CD4-positive, CD25-positive, alpha-beta regulatory T cell (primary cell): ENCODE measurements around the gene DSCAM. TPM values are rescaled to one million over a fixed set of nuclear protein-coding genes. Genes with fewer than 3 reads are reported as not detected.

Experiments used
- ATAC-seq, 2 donors: fragments of 150-1000 bp; cut with Tn5 transposase; one replicate each; pipeline ENCODE4 v1.10.0; 2021; ENCODE audit warnings: low read depth in 2 of 2, moderate number of reproducible peaks in 2 of 2, moderate library complexity in 1 of 2
- DNase-seq, 3 donors: peaks; one replicate each; pipeline versions ENCODE4 v3.0.0 to v3.0.0-alpha.2; 2012 to 2022; ENCODE audit warnings: mixed read lengths in 1 of 3
- H3K27ac ChIP-seq: one replicate; pipeline ENCODE4 v1.7.0; 2013; ENCODE audit warnings: mild to moderate bottlenecking, low read length; ENCODE audit not compliant: insufficient read depth, poor library complexity, severe bottlenecking
- H3K27me3 ChIP-seq: one replicate; pipeline ENCODE4 v1.7.0; 2013; ENCODE audit warnings: low read length; ENCODE audit not compliant: control insufficient read depth, insufficient read depth
- H3K36me3 ChIP-seq: one replicate; pipeline ENCODE4 v1.7.0; 2013; ENCODE audit warnings: mild to moderate bottlenecking, low read length, moderate library complexity; ENCODE audit not compliant: control insufficient read depth, insufficient read depth
- H3K4me1 ChIP-seq: 2 replicates; pipeline ENCODE4 v1.7.0; 2013; ENCODE audit warnings: mild to moderate bottlenecking, low read length; ENCODE audit not compliant: insufficient read depth, control insufficient read depth, poor library complexity, severe bottlenecking
- H3K4me3 ChIP-seq: one replicate; pipeline ENCODE4 v1.7.0; 2013; ENCODE audit warnings: low read depth, mild to moderate bottlenecking, low read length, moderate library complexity
- H3K9me3 ChIP-seq, 2 experiments: 1 replicate in 1 of 2; 2 replicates in 1 of 2; pipeline ENCODE4 v1.7.0; 2013; ENCODE audit warnings: low read length in 2 of 2, mild to moderate bottlenecking in 1 of 2, moderate library complexity in 1 of 2; ENCODE audit not compliant: control insufficient read depth in 2 of 2
- H3K27ac Mint-ChIP-seq, 3 donors: one replicate each; pipeline ENCODE4 v1.8.0; 2020 to 2022; ENCODE audit warnings: mild to moderate bottlenecking in 3 of 3, mixed read lengths in 3 of 3, moderate library complexity in 2 of 3
- H3K27me3 Mint-ChIP-seq: one replicate; pipeline ENCODE4 v1.8.0; 2022; ENCODE audit warnings: mild to moderate bottlenecking, mixed read lengths
- H3K36me3 Mint-ChIP-seq: one replicate; pipeline ENCODE4 v1.8.0; 2020; ENCODE audit warnings: mixed read lengths
- H3K4me1 Mint-ChIP-seq, 4 donors: one replicate each; pipeline ENCODE4 v1.8.0; 2020 to 2022; ENCODE audit warnings: mixed read lengths in 4 of 4, mild to moderate bottlenecking in 1 of 4
- H3K4me3 Mint-ChIP-seq, 4 donors: one replicate each; pipeline ENCODE4 v1.8.0; 2020 to 2022; ENCODE audit warnings: mild to moderate bottlenecking in 4 of 4, mixed read lengths in 4 of 4, moderate library complexity in 3 of 4
- H3K9me3 Mint-ChIP-seq, 7 donors: one replicate each; pipeline ENCODE4 v1.8.0; 2020 to 2022; ENCODE audit warnings: mixed read lengths in 7 of 7, mild to moderate bottlenecking in 3 of 7, moderate library complexity in 2 of 7
- polyA plus RNA-seq, 4 donors: library from polyadenylated mRNA; unstranded; fragments of 300-500 nt; fragmentation: Illumina TruSeq; gene quantifications; one replicate each; pipeline ENCODE4 v1.2.3, GENCODE V29; 2021
- total RNA-seq: library from RNA; stranded (reverse); gene quantifications from one replicate; pipeline ENCODE4 v1.2.3, GENCODE V29; 2022

The DSCAM gene
- total and polyA plus RNA-seq, 5 donors from 2014 or later: not detected

- Histone ChIP-seq H3K4me3 (no peak overlapping the region), H3K9me3 (no peaks in the 10 kb centered on the region), H3K27ac (no peak overlapping the region), H3K36me3 (no peaks in the 10 kb centered on the region), H3K27me3 (no peaks in the 10 kb centered on the region), H3K4me1 (no peaks in the 10 kb centered on the region)
- no peak for ATAC-seq
- H3K27me3 Mint-ChIP-seq: no peaks in the 10 kb centered on the region
- no peaks in the 10 kb centered on the region for H3K36me3 Mint-ChIP-seq
- H3K4me3 Mint-ChIP-seq: no peak overlapping the region
- DNase-seq: no peak
- no peak overlapping the region for H3K27ac Mint-ChIP-seq
- H3K9me3 Mint-ChIP-seq: peaks cover 0 to 15% (median 3%) of the 10 kb centered on the region in 7 donors
- no peaks in the 10 kb centered on the region for H3K4me1 Mint-ChIP-seq
These were observed 638.6 kb downstream of the DSCAM start for GRCh38 chr21:40208206-40208947.

- no peaks in the 10 kb centered on the region for H3K36me3 Mint-ChIP-seq
- H3K27ac ChIP-seq: no peak overlapping the region
These were observed 646.0 kb downstream of the DSCAM start for GRCh38 chr21:40200946-40201345.

GRCh38 chr21:40200126-40200525, 646.8 kb downstream of the DSCAM start:
- no peaks in the 10 kb centered on the region for H3K27me3 Mint-ChIP-seq
- H3K4me1 Mint-ChIP-seq: no peaks in the 10 kb centered on the region
- H3K9me3 Mint-ChIP-seq: peaks cover 0 to 14% (median 7%) of the 10 kb centered on the region in 7 donors
- no peak overlapping the region for H3K4me3 ChIP-seq
- H3K4me1 ChIP-seq: no peaks in the 10 kb centered on the region
- DNase-seq (no peak), ATAC-seq (no peak)
- H3K27ac ChIP-seq: no peak overlapping the region
- H3K4me3 Mint-ChIP-seq: no peak overlapping the region
- no peaks in the 10 kb centered on the region for H3K27me3 ChIP-seq
- no peak overlapping the region for H3K27ac Mint-ChIP-seq
- H3K36me3 Mint-ChIP-seq: no peaks in the 10 kb centered on the region
- no peaks in the 10 kb centered on the region for H3K36me3 ChIP-seq
- H3K9me3 ChIP-seq: peaks cover 2 to 8% of the 10 kb centered on the region in 2 experiments

More at GRCh38 chr21:40200946-40201345, 646.0 kb downstream of the DSCAM start:
- DNase-seq (no peak), ATAC-seq (no peak)
- no peaks in the 10 kb centered on the region for H3K36me3 ChIP-seq
- no peaks in the 10 kb centered on the region for H3K4me1 ChIP-seq
- no peaks in the 10 kb centered on the region for H3K4me1 Mint-ChIP-seq
- H3K27me3 ChIP-seq: no peaks in the 10 kb centered on the region
- H3K27ac Mint-ChIP-seq: no peak overlapping the region
- no peak overlapping the region for H3K4me3 Mint-ChIP-seq
- peaks cover 2 to 8% of the 10 kb centered on the region in 2 experiments for H3K9me3 ChIP-seq
- no peak overlapping the region for H3K4me3 ChIP-seq
- H3K9me3 Mint-ChIP-seq: peaks cover 0 to 14% (median 3%) of the 10 kb centered on the region in 7 donors
- H3K27me3 Mint-ChIP-seq: no peaks in the 10 kb centered on the region

GRCh38 chr21:40194185-40194980, 652.6 kb downstream of the DSCAM start:
- ATAC-seq: no peak
- H3K4me1 Mint-ChIP-seq: no peaks in the 10 kb centered on the region

GRCh38 chr21:40191616-40192015, 655.3 kb downstream of the DSCAM start:
- Mint-ChIP-seq H3K9me3 (peaks cover under 1 to 19% (median 4%) of the 10 kb centered on the region in 7 donors), H3K36me3 (no peaks in the 10 kb centered on the region), H3K4me3 (no peak overlapping the region), H3K4me1 (no peaks in the 10 kb centered on the region), H3K27ac (no peak overlapping the region), H3K27me3 (no peaks in the 10 kb centered on the region)
- Histone ChIP-seq H3K36me3 (no peaks in the 10 kb centered on the region), H3K27me3 (no peaks in the 10 kb centered on the region), H3K4me3 (no peak overlapping the region), H3K27ac (no peak overlapping the region), H3K9me3 (no peaks in the 10 kb centered on the region), H3K4me1 (no peaks in the 10 kb centered on the region)
- ATAC-seq (no peak), DNase-seq (no peak)

More at GRCh38 chr21:40194185-40194980, 652.6 kb downstream of the DSCAM start:
- Mint-ChIP-seq H3K36me3 (no peaks in the 10 kb centered on the region), H3K27ac (no peak overlapping the region), H3K4me3 (no peak overlapping the region), H3K9me3 (peaks cover 1 to 28% (median 8%) of the 10 kb centered on the region in 7 donors), H3K27me3 (no peaks in the 10 kb centered on the region)
- H3K27me3 ChIP-seq: no peaks in the 10 kb centered on the region
- peaks cover 2 to 8% of the 10 kb centered on the region in 2 experiments for H3K9me3 ChIP-seq
- no peak for DNase-seq
- no peaks in the 10 kb centered on the region for H3K4me1 ChIP-seq
- H3K4me3 ChIP-seq: no peak overlapping the region
- no peak overlapping the region for H3K27ac ChIP-seq
- H3K36me3 ChIP-seq: no peaks in the 10 kb centered on the region

- H3K4me1 ChIP-seq: no peaks in the 10 kb centered on the region
- H3K4me1 Mint-ChIP-seq: no peaks in the 10 kb centered on the region
- no peak overlapping the region for H3K4me3 Mint-ChIP-seq
- H3K27ac Mint-ChIP-seq: no peak overlapping the region
- H3K27me3 Mint-ChIP-seq: no peaks in the 10 kb centered on the region
- no peaks in the 10 kb centered on the region for H3K36me3 ChIP-seq
- DNase-seq (no peak), ATAC-seq (no peak)
- H3K9me3 Mint-ChIP-seq: peaks cover 0 to 16% (median 4%) of the 10 kb centered on the region in 7 donors
- no peaks in the 10 kb centered on the region for H3K36me3 Mint-ChIP-seq
- H3K9me3 ChIP-seq: no peaks in the 10 kb centered on the region
- no peak overlapping the region for H3K27ac ChIP-seq
- H3K27me3 ChIP-seq: no peaks in the 10 kb centered on the region
- no peak overlapping the region for H3K4me3 ChIP-seq
These were observed 655.8 kb downstream of the DSCAM start for GRCh38 chr21:40191196-40191595.

- ATAC-seq: no peak
- H3K4me3 ChIP-seq: no peak overlapping the region
These were observed 658.9 kb downstream of the DSCAM start for GRCh38 chr21:40187946-40188654.

More at GRCh38 chr21:40187946-40188654, 658.9 kb downstream of the DSCAM start:
- no peaks in the 10 kb centered on the region for H3K27me3 ChIP-seq
- Mint-ChIP-seq H3K4me3 (no peak overlapping the region), H3K4me1 (no peaks in the 10 kb centered on the region), H3K9me3 (peaks cover 0 to 22% (median 9%) of the 10 kb centered on the region in 7 donors), H3K27ac (no peak overlapping the region), H3K27me3 (no peaks in the 10 kb centered on the region), H3K36me3 (no peaks in the 10 kb centered on the region)
- no peak for DNase-seq
- no peaks in the 10 kb centered on the region for H3K4me1 ChIP-seq
- H3K27ac ChIP-seq: no peak overlapping the region
- H3K9me3 ChIP-seq: peaks cover 0 to 3% of the 10 kb centered on the region in 2 experiments
- H3K36me3 ChIP-seq: no peaks in the 10 kb centered on the region
